Activated CD8-positive, alpha-beta memory T cell treated with anti-CD3 and anti-CD28 coated beads, Interleukin-2, amount 50 U/mL, for 24 hours (primary cell): Measurements from ENCODE around the gene PUM2.
"Not testable (repeated sequence)": the region's sequence is repeated elsewhere in the genome, so short reads cannot be mapped to it uniquely, and the experiment has no call there.

Experiments
- DNase-seq: peaks from one replicate; pipeline ENCODE4 v3.0.0-alpha.2; 2020; ENCODE audit errors: extremely low read depth

PUM2 gene

GRCh38 chr2:20235655-20236305 is 114.9 kb downstream of the PUM2 start:
- no peak for DNase-seq

- not testable (repeated sequence) for DNase-seq
These were observed 116.0 kb downstream of the PUM2 start for GRCh38 chr2:20234597-20234996.

GRCh38 chr2:20232837-20233207 is 117.8 kb downstream of the PUM2 start:
- no peak for DNase-seq

- no peak for DNase-seq
These were observed 119.0 kb downstream of the PUM2 start for GRCh38 chr2:20231598-20232026.

GRCh38 chr2:20231159-20231558 is 119.5 kb downstream of the PUM2 start:
- DNase-seq: no peak

GRCh38 chr2:20230114-20230425 is 120.6 kb downstream of the PUM2 start:
- no peak for DNase-seq

- no peak for DNase-seq
These were observed 121.1 kb downstream of the PUM2 start for GRCh38 chr2:20229322-20230113.

- no peak for DNase-seq
These were observed 122.6 kb downstream of the PUM2 start for GRCh38 chr2:20227894-20228505.

- no peak for DNase-seq
These were observed 124.5 kb downstream of the PUM2 start for GRCh38 chr2:20226152-20226545.

GRCh38 chr2:20225294-20226151 is 125.1 kb downstream of the PUM2 start:
- DNase-seq: no peak

- DNase-seq: no peak
These were observed 125.8 kb downstream of the PUM2 start, which contains the start of gene SDC1 for GRCh38 chr2:20224716-20225293. TSS of gene SDC1 (minus strand) at chr2:20225130. CDS start at chr2:20224867, 263 bp downstream.

- no peak for DNase-seq
These were observed 126.4 kb downstream of the PUM2 start for GRCh38 chr2:20224164-20224715.

GRCh38 chr2:20223407-20224163 is 127.1 kb downstream of the PUM2 start:
- no peak for DNase-seq

GRCh38 chr2:20222769-20223406 is 127.8 kb downstream of the PUM2 start:
- DNase-seq: no peak

GRCh38 chr2:20222014-20222768 is 128.5 kb downstream of the PUM2 start:
- no peak for DNase-seq

GRCh38 chr2:20221555-20221973 is 129.1 kb downstream of the PUM2 start:
- DNase-seq: no peak

- DNase-seq: no peak
These were observed 129.7 kb downstream of the PUM2 start for GRCh38 chr2:20220806-20221554.

- DNase-seq: no peak
These were observed 130.8 kb downstream of the PUM2 start for GRCh38 chr2:20219763-20220380.
